GM18909 (cell line): ENCODE measurements around the gene ANKMY1.

ENCODE experiments used
- ATAC-seq: cut with Tn5 transposase; IDR thresholded peaks from one replicate; pipeline ENCODE4 v1.9.1; 2021; ENCODE audit warnings: mild to moderate bottlenecking; ENCODE audit not compliant: unreplicated experiment, poor library complexity

Gene ANKMY1

GRCh38 chr2:240579771-240580614, 22.2 kb upstream of the ANKMY1 start:
- no peak for ATAC-seq

GRCh38 chr2:240579071-240579762, 21.4 kb upstream of the ANKMY1 start:
- ATAC-seq = no peak

DNA sequence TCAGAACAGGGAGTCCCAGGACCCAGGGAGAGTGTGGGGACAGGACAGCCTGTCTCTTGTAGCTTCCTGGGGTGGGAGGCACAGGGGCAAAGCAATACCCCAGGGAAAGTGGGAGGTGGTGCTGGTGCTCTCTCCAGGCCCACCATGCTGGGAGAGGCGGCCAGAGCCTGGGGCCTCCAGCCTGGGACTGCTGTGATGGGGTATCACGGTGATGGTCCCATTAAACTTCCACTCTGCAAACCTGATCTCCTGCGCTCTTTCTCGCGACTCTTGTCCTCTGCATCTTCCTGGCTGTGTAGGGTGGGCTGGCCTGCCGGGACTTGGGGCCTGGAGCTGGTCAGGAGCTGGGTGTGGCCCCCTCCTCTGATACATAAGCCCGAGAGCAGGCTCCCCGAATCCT, 20.7 kb upstream of the ANKMY1 start:
- no peak for ATAC-seq

- ATAC-seq = no peak
These were observed 20.3 kb upstream of the ANKMY1 start for GRCh38 chr2:240578110-240578450.

DNA sequence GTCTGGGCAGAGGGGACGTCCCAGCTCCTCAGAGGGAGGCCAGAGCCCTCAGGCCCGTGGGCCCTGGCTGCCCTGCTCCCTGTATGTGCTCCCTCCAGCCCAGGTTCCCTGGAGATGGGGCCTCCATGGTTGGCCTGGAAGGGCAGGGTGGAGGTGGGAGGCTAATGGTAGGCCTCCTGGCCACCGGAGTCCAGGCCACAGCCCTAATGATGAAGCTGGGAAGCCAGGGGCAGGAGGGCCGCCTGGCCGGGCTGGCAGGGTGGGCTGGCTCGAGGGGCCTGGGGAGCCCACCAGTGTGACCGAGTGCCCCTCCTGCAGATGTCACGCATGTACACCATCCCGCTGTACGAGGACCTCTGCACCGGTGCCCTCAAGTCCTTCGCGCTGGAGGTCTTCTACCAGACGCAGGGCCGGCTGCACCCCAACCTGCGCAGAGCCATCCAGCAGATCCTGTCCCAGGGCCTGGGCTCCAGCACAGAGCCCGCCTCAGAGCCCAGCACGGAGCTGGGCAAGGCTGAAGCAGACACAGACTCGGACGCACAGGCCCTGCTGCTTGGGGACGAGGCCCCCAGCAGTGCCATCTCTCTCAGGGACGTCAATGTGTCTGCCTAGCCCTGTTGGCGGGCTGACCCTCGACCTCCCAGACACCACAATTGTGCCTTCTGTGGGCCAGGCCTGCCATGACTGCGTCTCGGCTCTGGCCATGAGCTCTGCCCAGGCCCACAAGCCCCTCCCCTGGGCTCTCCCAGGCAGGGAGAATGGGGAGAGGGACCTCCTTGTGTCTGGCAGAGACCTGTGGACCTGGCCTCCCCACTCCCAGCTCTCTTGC, 19.7 kb upstream of the ANKMY1 start:
- no peak for ATAC-seq

DNA sequence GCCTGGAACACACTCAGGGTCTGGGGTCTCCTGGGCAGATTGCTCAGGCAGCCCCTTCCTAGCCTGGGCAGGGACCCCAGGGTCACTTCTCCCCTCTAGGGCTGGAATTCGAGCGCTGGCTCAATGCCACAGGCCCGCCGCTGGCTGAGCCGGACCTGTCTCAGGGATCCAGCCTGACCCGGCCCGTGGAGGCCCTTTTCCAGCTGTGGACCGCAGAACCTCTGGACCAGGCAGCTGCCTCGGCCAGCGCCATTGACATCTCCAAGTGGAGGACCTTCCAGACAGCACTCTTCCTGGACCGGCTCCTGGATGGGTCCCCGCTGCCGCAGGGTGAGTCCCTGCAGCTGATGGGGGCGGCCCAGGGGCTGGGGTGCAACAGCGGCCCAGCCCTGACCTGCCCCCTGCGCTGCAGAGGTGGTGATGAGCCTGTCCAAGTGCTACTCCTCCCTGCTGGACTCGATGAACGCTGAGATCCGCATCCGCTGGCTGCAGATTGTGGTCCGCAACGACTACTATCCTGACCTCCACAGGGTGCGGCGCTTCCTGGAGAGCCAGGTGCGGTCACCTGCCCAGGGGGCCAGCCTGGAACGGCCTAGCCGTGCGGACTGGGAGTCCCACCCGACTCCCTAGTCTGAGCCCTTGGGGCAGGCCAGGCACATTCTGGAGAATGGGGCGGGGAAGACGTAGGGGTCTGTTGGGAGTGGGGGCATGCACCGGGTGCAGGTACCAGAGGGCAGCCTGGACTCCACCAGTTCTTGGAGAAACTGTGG, 18.8 kb upstream of the ANKMY1 start:
- ATAC-seq = no peak

DNA sequence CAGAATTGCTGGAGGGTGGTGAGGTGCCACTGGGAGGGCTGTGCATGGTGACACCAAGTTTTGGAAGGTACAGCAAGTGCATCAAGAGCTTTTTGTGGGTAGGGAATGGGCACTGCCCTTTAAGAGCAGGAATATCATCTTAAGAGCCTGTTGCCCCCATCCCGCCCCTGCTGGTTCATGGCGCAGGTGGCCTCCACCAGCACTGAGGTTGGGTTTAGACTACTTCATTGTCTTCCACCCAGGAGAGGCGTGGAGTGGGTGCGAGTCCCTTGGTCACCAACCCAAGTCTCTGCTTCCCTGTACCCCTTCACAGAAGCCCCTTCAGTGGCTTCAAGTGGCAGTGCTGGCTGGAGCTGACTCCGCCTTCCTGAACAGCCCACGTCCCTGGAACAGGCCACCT, 18.2 kb upstream of the ANKMY1 start:
- ATAC-seq = no peak

GRCh38 chr2:240575101-240575965, 17.5 kb upstream of the ANKMY1 start:
- ATAC-seq = no peak

GRCh38 chr2:240574386-240575100, 16.8 kb upstream of the ANKMY1 start:
- no peak for ATAC-seq

- no peak for ATAC-seq
These were observed 16.0 kb upstream of the ANKMY1 start for GRCh38 chr2:240573516-240574385.

DNA sequence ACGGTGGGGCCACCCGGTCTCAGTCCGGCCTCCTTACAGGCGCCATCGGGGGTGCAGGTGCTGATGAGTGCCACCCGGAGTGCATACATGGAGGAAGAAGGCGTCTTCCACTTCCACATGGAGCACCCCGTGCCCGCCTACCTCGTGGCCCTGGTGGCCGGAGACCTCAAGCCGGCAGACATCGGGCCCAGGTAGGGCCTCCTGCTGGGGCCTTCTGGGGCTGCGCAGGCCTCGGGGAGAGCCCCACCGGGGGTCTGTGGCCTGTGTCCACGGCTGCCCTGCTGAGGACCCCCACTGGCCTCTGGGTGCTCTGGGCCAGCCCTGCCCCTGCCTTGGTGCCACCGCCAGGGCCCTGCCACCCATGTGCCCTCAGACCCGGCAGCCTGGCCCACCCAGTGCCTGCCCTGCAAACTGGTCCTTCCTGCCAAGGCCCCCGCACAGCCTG, 15.3 kb upstream of the ANKMY1 start:
- no peak for ATAC-seq

DNA sequence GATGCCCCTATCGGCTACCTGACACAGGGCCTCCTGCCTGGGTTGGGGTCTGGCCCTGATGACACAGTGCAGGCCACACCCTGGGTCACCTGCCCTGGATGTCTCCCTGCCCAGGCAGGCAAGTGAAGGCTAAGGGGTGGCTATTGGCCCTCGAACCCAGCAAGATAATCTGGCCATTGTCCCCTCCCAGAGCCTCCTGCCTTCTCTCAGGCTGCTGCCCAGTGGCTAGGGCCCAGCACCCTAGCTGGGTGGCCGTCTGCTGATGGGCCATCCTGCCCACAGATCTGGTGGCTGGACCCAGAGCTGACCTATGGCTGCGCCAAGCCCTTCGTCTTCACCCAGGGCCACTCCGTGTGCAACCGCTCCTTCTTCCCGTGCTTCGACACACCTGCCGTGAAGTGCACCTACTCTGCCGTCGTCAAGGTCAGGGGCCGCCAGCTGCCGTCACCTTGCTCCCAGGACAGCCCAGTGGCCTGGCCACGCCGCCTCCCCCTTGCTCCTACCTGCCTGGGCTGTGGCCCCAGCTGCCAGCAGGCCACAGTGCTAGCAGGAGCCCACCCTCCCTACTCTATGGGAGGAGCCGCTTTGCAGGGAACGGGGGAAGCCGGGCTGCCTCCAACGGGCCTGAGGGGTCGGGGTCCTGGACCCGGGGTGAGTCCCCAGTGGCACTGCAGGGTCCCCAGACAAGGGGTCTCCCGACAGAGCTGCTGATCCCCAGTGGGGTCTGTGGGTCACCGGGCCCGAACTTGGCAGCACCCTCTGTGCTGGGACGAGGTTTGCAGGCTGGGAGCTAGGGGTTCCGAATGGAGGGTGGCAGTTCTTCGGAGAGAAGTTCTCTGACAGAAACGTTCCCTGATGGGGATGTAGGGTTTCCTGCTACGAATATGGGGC, 14.6 kb upstream of the ANKMY1 start:
- no peak for ATAC-seq

- ATAC-seq = no peak
These were observed 13.7 kb upstream of the ANKMY1 start for GRCh38 chr2:240571314-240571973.

- ATAC-seq = no peak
These were observed 12.9 kb upstream of the ANKMY1 start for GRCh38 chr2:240570531-240571313.

GRCh38 chr2:240569998-240570530, 12.3 kb upstream of the ANKMY1 start:
- no peak for ATAC-seq
